GM23248 (cell line): ENCODE results near the gene LSM3. TPM values are rescaled to one million over a fixed set of nuclear protein-coding genes. Genes with fewer than 3 reads are reported as not detected.

ENCODE experiments used
- DNase-seq: peaks from one replicate; pipeline ENCODE4 v3.0.0-alpha.2; 2015
- H2AFZ ChIP-seq: fragments of 200-600 bp; sonication (generic); 2 replicates; pipeline ENCODE4 v1.6.1; 2016; ENCODE audit warnings: antibody characterized with exemption
- H3F3A ChIP-seq: fragments of 200-600 bp; sonication (generic); 2 replicates; pipeline ENCODE4 v1.6.1; 2016; ENCODE audit warnings: mild to moderate bottlenecking, antibody characterized with exemption, mixed run types; ENCODE audit not compliant: insufficient read depth
- H3K27ac ChIP-seq: fragments of 200-600 bp; sonication (generic); 2 replicates; pipeline ENCODE4 v1.5.1; 2016; ENCODE audit warnings: mild to moderate bottlenecking
- H3K27me3 ChIP-seq: fragments of 200-600 bp; sonication (generic); replicated peaks from 2 replicates; pipeline ENCODE4 v1.6.1; 2016; ENCODE audit warnings: mild to moderate bottlenecking; ENCODE audit not compliant: insufficient read depth
- H3K36me3 ChIP-seq: fragments of 200-600 bp; sonication (generic); 2 replicates; pipeline ENCODE4 v1.6.1; 2016; ENCODE audit warnings: low read depth, mild to moderate bottlenecking
- H3K4me1 ChIP-seq: fragments of 200-600 bp; sonication (generic); 2 replicates; pipeline ENCODE4 v1.6.1; 2016; ENCODE audit warnings: mild to moderate bottlenecking; ENCODE audit not compliant: insufficient read depth
- H3K4me2 ChIP-seq: fragments of 200-600 bp; sonication (generic); one replicate; pipeline ENCODE4 v1.6.1; 2016; ENCODE audit warnings: mild to moderate bottlenecking; ENCODE audit not compliant: unreplicated experiment
- H3K4me3 ChIP-seq: fragments of 200-600 bp; sonication (generic); 2 replicates; pipeline ENCODE4 v1.5.1; 2016; ENCODE audit warnings: mild to moderate bottlenecking
- H3K79me2 ChIP-seq: fragments of 200-600 bp; sonication (generic); 2 replicates; pipeline ENCODE4 v1.6.1; 2016; ENCODE audit warnings: mild to moderate bottlenecking; ENCODE audit not compliant: insufficient read depth
- H3K9ac ChIP-seq: fragments of 200-600 bp; sonication (generic); 2 replicates; pipeline ENCODE4 v1.6.1; 2016; ENCODE audit warnings: mild to moderate bottlenecking
- H3K9me2 ChIP-seq: fragments of 200-600 bp; sonication (generic); 2 replicates; pipeline ENCODE4 v1.6.1; 2016; ENCODE audit warnings: mixed run types, mild to moderate bottlenecking, moderate library complexity; ENCODE audit not compliant: insufficient read depth
- H3K9me3 ChIP-seq: fragments of 200-600 bp; sonication (generic); one replicate; pipeline ENCODE4 v1.6.1; 2017; ENCODE audit warnings: low read depth
- H4K20me1 ChIP-seq: fragments of 200-600 bp; sonication (generic); 2 replicates; pipeline ENCODE4 v1.6.0; 2016; ENCODE audit not compliant: insufficient read depth
- EZH2 ChIP-seq: fragments of 200-600 bp; sonication (generic); IDR thresholded peaks from 2 replicates; pipeline ENCODE4 v1.6.1; 2018; ENCODE audit warnings: antibody characterized with exemption, mild to moderate bottlenecking; ENCODE audit not compliant: insufficient read depth, poor library complexity, severe bottlenecking
- EZH2phosphoT487 ChIP-seq: fragments of 200-600 bp; sonication (generic); IDR thresholded peaks from 2 replicates; pipeline ENCODE4 v1.6.1; 2018; ENCODE audit warnings: antibody characterized with exemption, moderate library complexity, mild to moderate bottlenecking, low read depth; ENCODE audit not compliant: insufficient read depth
- WGBS, 2 experiments: methylation state at CpG; one replicate each; pipeline ENCODE4 v1.1.6; 2015 to 2017; ENCODE audit warnings: low lambda C conversion rate in 2 of 2, low coverage in 1 of 2; ENCODE audit errors: missing lambda C conversion rate in 2 of 2; 5-methylcytosine and 5-hydroxymethylcytosine counted together
- in situ Hi-C: fragments of 300-500 bp; cut with MboI; formaldehyde crosslinking; loops from 2 replicates; pipeline ENCODE4 v1.15.0; 2020
- polyA plus RNA-seq: library from polyadenylated mRNA; unstranded; fragments of >200 nt; fragmentation: Nextera tagmentation; extraction: Ambion mirVana; gene quantifications from 2 replicates; pipeline ENCODE4 v1.2.1, GENCODE V29; 2016
- total RNA-seq: library from RNA; depleted of rRNA; stranded (reverse); fragments of >200 nt; shearing (Covaris generic); gene quantifications from 2 replicates; pipeline ENCODE4 v1.2.3, GENCODE V29; 2014

Gene LSM3
- total and polyA plus RNA-seq, 2 experiments from 2014 or later, result 9.4 to 32.3 TPM

- H3K27ac ChIP-seq, result no peak overlapping the region
- H3K36me3 ChIP-seq, result no peaks in the 10 kb centered on the region
- no peak for DNase-seq
- H3K9ac ChIP-seq, result no peak overlapping the region
- no peaks in the 10 kb centered on the region for H3K9me3 ChIP-seq
- peak overlapping the region; percentile 44; the same call in 1 of the 2 replicates for H2AFZ ChIP-seq
- no peaks in the 10 kb centered on the region for H3K9me2 ChIP-seq
- 0 out of 2 replicates have a peak, but pooled peaks cover 7% of the 10 kb centered on the region for H3F3A ChIP-seq
- TF ChIP-seq EZH2phosphoT487 (no peak), EZH2 (no peak)
- 34 to 35% methylated on average over 4 of the region's 4 CpGs for WGBS, 2 experiments
- in situ Hi-C loops, result no loop called here
- no peaks in the 10 kb centered on the region for H3K27me3 ChIP-seq
- no peak overlapping the region for H3K4me3 ChIP-seq
- H3K79me2 ChIP-seq, result no peaks in the 10 kb centered on the region
- H3K4me1 ChIP-seq, result peaks cover 18% of the 10 kb centered on the region
- no peaks in the 10 kb centered on the region for H4K20me1 ChIP-seq
- no peak overlapping the region for H3K4me2 ChIP-seq
Observed at GRCh38 chr3:14235003-14235911, 56.6 kb downstream of the LSM3 start.

- TF ChIP-seq EZH2 (no peak), EZH2phosphoT487 (no peak)
- Histone ChIP-seq H3K9me3 (no peaks in the 10 kb centered on the region), H3K36me3 (no peaks in the 10 kb centered on the region), H3K4me2 (no peak overlapping the region), H2AFZ (peak overlapping the region; percentile 44; the same call in 1 of the 2 replicates), H3K27ac (no peak overlapping the region), H3K9ac (no peak overlapping the region), H3K4me3 (no peak overlapping the region), H3K27me3 (no peaks in the 10 kb centered on the region), H4K20me1 (no peaks in the 10 kb centered on the region), H3K79me2 (no peaks in the 10 kb centered on the region), H3K9me2 (no peaks in the 10 kb centered on the region), H3K4me1 (peaks cover 18% of the 10 kb centered on the region), H3F3A (0 out of 2 replicates have a peak, but pooled peaks cover 7% of the 10 kb centered on the region)
- WGBS, 2 experiments, result 29 to 33% methylated on average over 8 of the region's 8 CpGs
- peak; percentile 24 for DNase-seq
- in situ Hi-C loops, result no loop called here
Observed at GRCh38 chr3:14235912-14236295, 57.3 kb downstream of the LSM3 start.

GRCh38 chr3:14236902-14237301, 58.3 kb downstream of the LSM3 start:
- Histone ChIP-seq H2AFZ (no peak overlapping the region), H3K9me2 (no peaks in the 10 kb centered on the region), H3K4me3 (no peak overlapping the region), H3K9ac (no peak overlapping the region), H3K27ac (no peak overlapping the region), H3K4me1 (peaks cover 14% of the 10 kb centered on the region), H3K27me3 (no peaks in the 10 kb centered on the region), H3F3A (0 out of 2 replicates have a peak, but pooled peaks cover 7% of the 10 kb centered on the region), H3K79me2 (no peaks in the 10 kb centered on the region), H3K36me3 (no peaks in the 10 kb centered on the region), H3K4me2 (no peak overlapping the region), H3K9me3 (no peaks in the 10 kb centered on the region), H4K20me1 (no peaks in the 10 kb centered on the region)
- in situ Hi-C loops, result no loop called here
- DNase-seq, result no peak
- 21 to 37% methylated on average over 3 of the region's 3 CpGs for WGBS, 2 experiments
- TF ChIP-seq EZH2phosphoT487 (no peak), EZH2 (no peak)

GRCh38 chr3:14237457-14237856, 58.8 kb downstream of the LSM3 start:
- no peak overlapping the region for H3K9ac ChIP-seq
- TF ChIP-seq EZH2, result no peak
- no peak for TF ChIP-seq EZH2phosphoT487

More at GRCh38 chr3:14237457-14237856, 58.8 kb downstream of the LSM3 start:
- Histone ChIP-seq H3K9me2 (no peaks in the 10 kb centered on the region), H3F3A (0 out of 2 replicates have a peak, but pooled peaks cover 4% of the 10 kb centered on the region), H3K27ac (no peak overlapping the region), H3K4me2 (no peak overlapping the region), H3K79me2 (no peaks in the 10 kb centered on the region), H3K27me3 (no peaks in the 10 kb centered on the region), H3K36me3 (no peaks in the 10 kb centered on the region), H3K4me3 (no peak overlapping the region), H2AFZ (no peak overlapping the region), H3K9me3 (no peaks in the 10 kb centered on the region), H4K20me1 (no peaks in the 10 kb centered on the region), H3K4me1 (peaks cover 9% of the 10 kb centered on the region)
- WGBS, 2 experiments, result 18 to 20% methylated on average over 6 of the region's 6 CpGs
- no peak for DNase-seq
- in situ Hi-C loops, result no loop called here
